ENCODE data around the gene FKBP5. TPM values are rescaled to one million over a fixed set of nuclear protein-coding genes. Genes with fewer than 3 reads are reported as not detected.
A peak's percentile ranks its signal among the peaks of the same experiment; 100 is the strongest.

Gene FKBP5
- total and polyA plus RNA-seq, 2 donors from 2014 or later: 45.6 to 267 TPM

- Histone ChIP-seq H3K27ac (ENCODE audit: low read depth in 2 of 2, low read length in 2 of 2) (no peak overlapping the region), H3K4me1 (ENCODE audit: control insufficient read depth in 2 of 3, insufficient read depth in 2 of 3, low read depth in 1 of 3, low read length in 3 of 3) (peaks cover 0 to 6% (median 0%) of the 10 kb centered on the region in 3 donors), H3K9me3 (ENCODE audit: control insufficient read depth in 2 of 3, insufficient read depth in 1 of 3, low read length in 3 of 3) (no peaks in the 10 kb centered on the region), H3K4me3 (ENCODE audit: low read length in 3 of 3) (no peak overlapping the region), H3K27me3 (ENCODE audit: control insufficient read depth, insufficient read depth, low read length) (no peaks in the 10 kb centered on the region), H3K9ac (ENCODE audit: low read length in 3 of 3) (no peak overlapping the region), H3K36me3 (ENCODE audit: control insufficient read depth in 2 of 3, insufficient read depth in 3 of 3, low read length in 3 of 3) (no peaks in the 10 kb centered on the region)
- no peak for FAIRE-seq
- intact Hi-C loops (cut with DNase I): no loop called here
- peak in 1 of 5 donors; percentile 65 for DNase-seq
- no peak for TF ChIP-seq CTCF (IDR thresholded peaks at IDR 0.05; ENCODE audit: borderline replicate concordance, extremely low read depth, insufficient read depth)
Measured at GRCh38 chr6:35669451-35670045, 19.2 kb downstream of the FKBP5 start.

- DNase-seq (peak in 1 of 5 donors; percentile 70), FAIRE-seq (no peak)
- Histone ChIP-seq H3K9me3 (ENCODE audit: control insufficient read depth in 2 of 3, insufficient read depth in 1 of 3, low read length in 3 of 3) (no peaks in the 10 kb centered on the region), H3K36me3 (ENCODE audit: control insufficient read depth in 2 of 3, insufficient read depth in 3 of 3, low read length in 3 of 3) (no peaks in the 10 kb centered on the region), H3K4me1 (ENCODE audit: control insufficient read depth in 2 of 3, insufficient read depth in 2 of 3, low read depth in 1 of 3, low read length in 3 of 3) (peaks cover 0 to 6% (median under 1%) of the 10 kb centered on the region in 3 donors), H3K27ac (ENCODE audit: low read depth in 2 of 2, low read length in 2 of 2) (no peak overlapping the region), H3K9ac (ENCODE audit: low read length in 3 of 3) (no peak overlapping the region), H3K27me3 (ENCODE audit: control insufficient read depth, insufficient read depth, low read length) (no peaks in the 10 kb centered on the region), H3K4me3 (ENCODE audit: low read length in 3 of 3) (no peak overlapping the region)
- no peak for TF ChIP-seq CTCF (IDR thresholded peaks at IDR 0.05; ENCODE audit: borderline replicate concordance, extremely low read depth, insufficient read depth)
- intact Hi-C loops (cut with DNase I): no loop called here
Measured at GRCh38 chr6:35668744-35669450, 19.8 kb downstream of the FKBP5 start.

- DNase-seq (no peak), FAIRE-seq (no peak)
- intact Hi-C loops (cut with DNase I): no loop called here
- Histone ChIP-seq H3K4me3 (ENCODE audit: low read length in 3 of 3) (no peak overlapping the region), H3K4me1 (ENCODE audit: control insufficient read depth in 2 of 3, insufficient read depth in 2 of 3, low read depth in 1 of 3, low read length in 3 of 3) (peaks cover 2 to 6% (median 3%) of the 10 kb centered on the region in 3 donors), H3K9ac (ENCODE audit: low read length in 3 of 3) (no peak overlapping the region), H3K9me3 (ENCODE audit: control insufficient read depth in 2 of 3, insufficient read depth in 1 of 3, low read length in 3 of 3) (no peaks in the 10 kb centered on the region), H3K27ac (ENCODE audit: low read depth in 2 of 2, low read length in 2 of 2) (no peak overlapping the region), H3K36me3 (ENCODE audit: control insufficient read depth in 2 of 3, insufficient read depth in 3 of 3, low read length in 3 of 3) (no peaks in the 10 kb centered on the region), H3K27me3 (ENCODE audit: control insufficient read depth, insufficient read depth, low read length) (no peaks in the 10 kb centered on the region)
- TF ChIP-seq CTCF (IDR thresholded peaks at IDR 0.05; ENCODE audit: borderline replicate concordance, extremely low read depth, insufficient read depth): no peak
Measured at GRCh38 chr6:35668096-35668495, 20.6 kb downstream of the FKBP5 start.

All from kidney (tissue), 14 donors.